HepG2 (cell line): ENCODE results near the gene AGO4. TPM values are rescaled to one million over a fixed set of nuclear protein-coding genes. Genes with fewer than 3 reads are reported as not detected.

Experiments used
- ATAC-seq: fragments of 200-7000 bp; cut with Tn5 transposase; 3 replicates; pipeline ENCODE4 v1.9.1; 2020; ENCODE audit warnings: mild to moderate bottlenecking, moderate library complexity
- BruUV-seq: library from RNA; stranded (reverse); fragments of 400-500 nt; replicated peaks from 2 replicates; lab custom pipeline; 2021; lab: Mats Ljungman, UMichigan
- CTCF ChIA-PET: fragments of 300-600 bp; formaldehyde crosslinking; extraction: SDS; loops from one replicate; lab custom pipeline; 2021; ENCODE audit warnings: low total read pairs, inconsistent platforms, low intra/inter-chr PET ratio; lab: Yijun Ruan, JAX
- POLR2A ChIA-PET: fragments of 350-600 bp; sonication (Branson Sonifier 250); formaldehyde crosslinking; loops from one replicate; lab custom pipeline; 2020; ENCODE audit warnings: antibody characterized with exemption, inconsistent platforms; lab: Yijun Ruan, JAX
- DNase-seq: peaks from one replicate; pipeline ENCODE4 v3.0.0-alpha.2; 2015; ENCODE audit warnings: low spot score
- FAIRE-seq: peaks from 3 replicates; lab custom pipeline; 2011; peaks lifted over from hg19 to GRCh38; lab: Jason Lieb, UNC
- H2AFZ ChIP-seq: one replicate; pipeline ENCODE4 v1.6.1; 2011; ENCODE audit warnings: low read length, inconsistent platforms
- H3K27ac ChIP-seq: fragments of 300-600 bp; 3 replicates; pipeline ENCODE4 v1.8.0; 2011; ENCODE audit warnings: mixed run types, mild to moderate bottlenecking, mixed read lengths, low read length, inconsistent platforms; ENCODE audit not compliant: insufficient read depth; ENCODE audit errors: extremely low read length
- H3K27me3 ChIP-seq, 2 experiments: fragments of 200-600 bp in 1 of 2; 2 replicates in 1 of 2; 3 replicates in 1 of 2; pipeline versions ENCODE4 v1.6.0 to v1.8.0; 2011; ENCODE audit warnings: low read length in 2 of 2, mild to moderate bottlenecking in 2 of 2, moderate library complexity in 2 of 2, inconsistent platforms in 1 of 2; ENCODE audit not compliant: insufficient read depth in 2 of 2, control insufficient read depth in 1 of 2
- H3K36me3 ChIP-seq, 2 experiments: fragments of 200-600 bp in 1 of 2; replicated peaks in 1 of 2; 2 replicates in 1 of 2; 3 replicates in 1 of 2; pipeline versions ENCODE4 v1.5.1 to v1.8.0; 2011; ENCODE audit warnings: low read length in 2 of 2, inconsistent platforms in 1 of 2; ENCODE audit not compliant: insufficient read depth in 2 of 2, control insufficient read depth in 1 of 2
- H3K4me1 ChIP-seq: 2 replicates; pipeline ENCODE4 v1.5.1; 2012; ENCODE audit warnings: low read length, inconsistent platforms; ENCODE audit not compliant: insufficient read depth
- H3K4me2 ChIP-seq: 2 replicates; pipeline ENCODE4 v1.6.0; 2011; ENCODE audit warnings: low read depth, low read length, inconsistent platforms
- H3K4me3 ChIP-seq, 3 experiments: fragments of 200-600 bp in 1 of 3; sonication (generic), shearing (Covaris generic) in 1 of 3; replicated peaks in 1 of 3; 2 replicates each; pipeline ENCODE4 v1.5.1; 2011 to 2016; ENCODE audit warnings: low read length in 3 of 3, inconsistent platforms in 2 of 3, low read depth in 2 of 3, mild to moderate bottlenecking in 2 of 3, control low read depth in 1 of 3, mixed read lengths in 1 of 3; ENCODE audit not compliant: insufficient read depth in 1 of 3
- H3K79me2 ChIP-seq: one replicate; pipeline ENCODE4 v1.6.1; 2011; ENCODE audit warnings: low read length, inconsistent platforms; ENCODE audit not compliant: insufficient read depth
- H3K9ac ChIP-seq: 2 replicates; pipeline ENCODE4 v1.6.0; 2011; ENCODE audit warnings: mild to moderate bottlenecking, low read depth, low read length, inconsistent platforms; ENCODE audit not compliant: insufficient read depth
- H3K9me3 ChIP-seq: 2 replicates; pipeline ENCODE4 v1.5.1; 2012; ENCODE audit warnings: mild to moderate bottlenecking, low read length
- H4K20me1 ChIP-seq: 2 replicates; pipeline ENCODE4 v1.6.0; 2011; ENCODE audit warnings: inconsistent platforms, mild to moderate bottlenecking, low read length, moderate library complexity; ENCODE audit not compliant: insufficient read depth
- CBX1 ChIP-seq: IDR thresholded peaks from one replicate; pipeline ENCODE4 v1.6.1; 2016; ENCODE audit warnings: antibody characterized with exemption, low read depth
- HNRNPK ChIP-seq: fragments of 200-400 bp; formaldehyde crosslinking; IDR thresholded peaks from 2 replicates; pipeline ENCODE4 v1.6.1; 2018; ENCODE audit warnings: low read length, low read depth, moderate library complexity, mild to moderate bottlenecking; ENCODE audit not compliant: poor library complexity, severe bottlenecking
- PAX8 ChIP-seq: sonication (generic); formaldehyde crosslinking; IDR thresholded peaks from 2 replicates; pipeline ENCODE4 v1.8.0; 2022; ENCODE audit warnings: mild to moderate bottlenecking, missing genetic modification reagents, borderline replicate concordance
- PHF5A ChIP-seq: IDR thresholded peaks from one replicate; pipeline ENCODE4 v1.6.1; 2018; ENCODE audit warnings: low read depth, missing genetic modification reagents; ENCODE audit not compliant: unreplicated experiment
- POLR2AphosphoS2 ChIP-seq: IDR thresholded peaks from 2 replicates; pipeline ENCODE4 v1.6.1; 2011; ENCODE audit warnings: low read depth, low read length, improper control_type of control experiment
- POLR2G ChIP-seq: fragments of 200-400 bp; formaldehyde crosslinking; IDR thresholded peaks from 2 replicates; pipeline ENCODE4 v1.6.1; 2018; ENCODE audit warnings: mild to moderate bottlenecking, low read depth, low read length, moderate library complexity
- PTBP1 ChIP-seq: fragments of 200-400 bp; formaldehyde crosslinking; IDR thresholded peaks from 2 replicates; pipeline ENCODE4 v1.6.1; 2018; ENCODE audit warnings: low read length, low read depth; ENCODE audit not compliant: poor library complexity, severe bottlenecking
- RFXANK ChIP-seq: IDR thresholded peaks from 2 replicates; pipeline ENCODE4 v1.6.1; 2016
- STAG1 ChIP-seq: sonication (generic); formaldehyde crosslinking; IDR thresholded peaks from 2 replicates; pipeline ENCODE4 v1.4.0; 2020; ENCODE audit warnings: missing genetic modification reagents
- ZNF7 ChIP-seq: IDR thresholded peaks from 2 replicates; pipeline ENCODE4 v1.6.1; 2016; ENCODE audit warnings: missing biosample characterization, missing genetic modification reagents
- WGBS: methylation state at CpG from one replicate; pipeline ENCODE4 v1.1.6; 2017; ENCODE audit warnings: low lambda C conversion rate; 5-methylcytosine and 5-hydroxymethylcytosine counted together
- in situ Hi-C: cut with HindIII; loops from 2 replicates; pipeline ENCODE4 v1.10.0; 2017; ENCODE audit warnings: low pct_unique_long_range_greater_than_20kb; ENCODE audit not compliant: extremely low pct_ligation_motif_present
- intact Hi-C: fragments of 100-400 bp; cut with micrococcal nuclease; formaldehyde crosslinking; loops from one replicate; pipeline ENCODE4 v1.10.0; 2022; ENCODE audit not compliant: unreplicated experiment
- polyA plus RNA-seq, 8 experiments: library from polyadenylated mRNA; depleted of rRNA in 3 of 8; stranded (reverse) in 7 of 8; unstranded in 1 of 8; fragments of >200 nt; fragmentation: Illumina TruSeq in 4 of 8; extraction: Trizol in 4 of 8; gene quantifications; 2 replicates each; pipeline versions ENCODE4 v1.2.1 to v1.2.3, GENCODE V29; 2011 to 2016; ENCODE audit warnings: low read depth in 4 of 8, missing spikeins in 1 of 8, mixed read lengths in 1 of 8; ENCODE audit not compliant: insufficient read depth in 1 of 8
- total RNA-seq, 5 experiments: library from RNA; depleted of rRNA; stranded (reverse); fragments of >200 nt; fragmentation: Illumina TruSeq; extraction: Trizol; gene quantifications; 2 replicates each; pipeline ENCODE4 v1.2.3, GENCODE V29; 2016; ENCODE audit warnings: low read depth in 1 of 5
- TF ChIP-seq, protein P1 (sequence below): sonication (generic); formaldehyde crosslinking; IDR thresholded peaks from 2 replicates; pipeline ENCODE4 v1.5.0; 2020; ENCODE audit warnings: mild to moderate bottlenecking, missing genetic modification reagents, moderate library complexity

The AGO4 gene
- total and polyA plus RNA-seq, 2 of the 13 experiments (the other 11 are each of a cell fraction or from before 2014, with no cell fraction given), result 6.0 to 13.8 TPM

DNA sequence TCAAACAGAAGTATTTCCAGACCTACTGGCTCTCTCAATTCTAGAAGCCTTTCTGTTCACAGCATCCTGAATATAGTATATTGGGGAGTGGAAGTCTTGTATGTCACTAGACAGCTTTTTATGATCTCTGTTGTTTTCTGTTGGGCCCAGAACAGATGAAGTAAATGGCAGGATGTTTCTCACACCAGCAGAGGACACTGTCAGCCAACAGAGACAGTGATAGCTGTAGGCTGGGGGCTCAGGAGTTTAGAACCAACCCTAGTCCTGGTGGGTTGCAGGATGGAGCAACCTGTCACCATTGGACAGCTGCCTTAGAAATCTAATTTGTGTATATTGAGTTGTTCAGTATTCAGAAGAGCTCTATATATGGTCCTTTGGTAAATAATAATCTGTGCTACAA lies 92.1 kb downstream of the AGO4 start:
- H3K27ac ChIP-seq, result no peak overlapping the region
- FAIRE-seq, result no peak
- ATAC-seq, result no peak

DNA sequence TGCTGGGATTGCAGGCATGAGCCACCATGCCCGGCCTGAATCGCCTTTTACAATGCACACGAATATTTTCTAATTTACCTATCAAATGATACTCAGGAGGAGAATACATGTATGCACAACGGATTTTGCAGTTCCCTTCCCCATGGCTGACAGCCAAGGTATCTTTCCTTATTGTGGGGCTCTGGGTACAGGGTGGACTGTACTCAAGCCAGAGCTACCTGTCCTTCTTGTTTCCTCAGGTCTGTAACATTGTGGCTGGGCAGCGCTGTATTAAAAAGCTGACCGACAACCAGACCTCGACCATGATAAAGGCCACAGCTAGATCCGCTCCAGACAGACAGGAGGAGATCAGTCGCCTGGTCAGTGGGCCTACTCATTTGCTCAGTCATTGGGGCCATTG lies 93.4 kb downstream of the AGO4 start:
- ATAC-seq (no peak), DNase-seq (no peak)
- in situ Hi-C loops, result no loop called here
- H3K9me3 ChIP-seq, result no peaks in the 10 kb centered on the region
- H3K36me3 ChIP-seq, result peaks cover 4 to 45% of the 10 kb centered on the region in 2 experiments; a peak in 4 of 5 replicates
- H3K4me2 ChIP-seq, result no peak overlapping the region
- H3K4me3 ChIP-seq, result no peak overlapping the region
- H4K20me1 ChIP-seq, result 0 out of 2 replicates have a peak, but pooled peaks cover 2% of the 10 kb centered on the region
- no peak for TF ChIP-seq CBX1
- TF ChIP-seq RFXANK, result no peak
- TF ChIP-seq ZNF7 (CRISPR knock-in tag), result no peak
- no peak for TF ChIP-seq POLR2AphosphoS2
- no peak for TF ChIP-seq PAX8 (CRISPR knock-in tag)
- no peak for TF ChIP-seq PHF5A (CRISPR knock-in tag)
- TF ChIP-seq, all 625 proteins: peak for 0
- ChIA-PET CTCF (no interaction called here), POLR2A (no interaction called here)
- Histone ChIP-seq H3K4me1 (peaks cover 9% of the 10 kb centered on the region), H3K9ac (no peak overlapping the region), H3K79me2 (no peaks in the 10 kb centered on the region), H3K27ac (no peak overlapping the region), H3K27me3 (no peaks in the 10 kb centered on the region), H2AFZ (no peak overlapping the region)
- FAIRE-seq, result no peak
- 92% methylated on average over 9 of the region's 9 CpGs for WGBS
- intact Hi-C loops, result no loop called here
- BruUV-seq, result no TSS peak

More for the DNA sequence above, 92.1 kb downstream of the AGO4 start:
- H3K27me3 ChIP-seq, result no peaks in the 10 kb centered on the region
- no TSS peak for BruUV-seq
- POLR2A ChIA-PET, result no interaction called here
- in situ Hi-C loops (no loop called here), intact Hi-C loops (no loop called here)
- H3K79me2 ChIP-seq, result no peaks in the 10 kb centered on the region
- peaks cover 9% of the 10 kb centered on the region for H3K4me1 ChIP-seq
- H2AFZ ChIP-seq, result no peak overlapping the region
- no peak overlapping the region for H3K4me3 ChIP-seq
- H3K4me2 ChIP-seq, result no peak overlapping the region
- no peak overlapping the region for H3K9ac ChIP-seq
- CTCF ChIA-PET, result no interaction called here
- peaks cover 4 to 51% of the 10 kb centered on the region in 2 experiments; a peak in 4 of 5 replicates for H3K36me3 ChIP-seq
- DNase-seq, result no peak
- TF ChIP-seq HNRNPK, result no peak
- TF ChIP-seq POLR2G, result no peak
- TF ChIP-seq, protein P1, sequence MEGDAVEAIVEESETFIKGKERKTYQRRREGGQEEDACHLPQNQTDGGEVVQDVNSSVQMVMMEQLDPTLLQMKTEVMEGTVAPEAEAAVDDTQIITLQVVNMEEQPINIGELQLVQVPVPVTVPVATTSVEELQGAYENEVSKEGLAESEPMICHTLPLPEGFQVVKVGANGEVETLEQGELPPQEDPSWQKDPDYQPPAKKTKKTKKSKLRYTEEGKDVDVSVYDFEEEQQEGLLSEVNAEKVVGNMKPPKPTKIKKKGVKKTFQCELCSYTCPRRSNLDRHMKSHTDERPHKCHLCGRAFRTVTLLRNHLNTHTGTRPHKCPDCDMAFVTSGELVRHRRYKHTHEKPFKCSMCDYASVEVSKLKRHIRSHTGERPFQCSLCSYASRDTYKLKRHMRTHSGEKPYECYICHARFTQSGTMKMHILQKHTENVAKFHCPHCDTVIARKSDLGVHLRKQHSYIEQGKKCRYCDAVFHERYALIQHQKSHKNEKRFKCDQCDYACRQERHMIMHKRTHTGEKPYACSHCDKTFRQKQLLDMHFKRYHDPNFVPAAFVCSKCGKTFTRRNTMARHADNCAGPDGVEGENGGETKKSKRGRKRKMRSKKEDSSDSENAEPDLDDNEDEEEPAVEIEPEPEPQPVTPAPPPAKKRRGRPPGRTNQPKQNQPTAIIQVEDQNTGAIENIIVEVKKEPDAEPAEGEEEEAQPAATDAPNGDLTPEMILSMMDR (CRISPR knock-in tag), result peak; percentile 30
- peak; percentile 30 for TF ChIP-seq STAG1
- no peak for TF ChIP-seq PTBP1
- 0 out of 2 replicates have a peak, but pooled peaks cover 2% of the 10 kb centered on the region for H4K20me1 ChIP-seq
- no peaks in the 10 kb centered on the region for H3K9me3 ChIP-seq
